H1 (cell line): ENCODE measurements around the gene DDX1. TPM values are rescaled to one million over a fixed set of nuclear protein-coding genes. Genes with fewer than 3 reads are reported as not detected.

Source experiments
- BRCA1 ChIP-seq: IDR thresholded peaks from 2 replicates; pipeline ENCODE4 v1.6.1; 2012; ENCODE audit warnings: low read depth, low read length, improper control_type of control experiment
- FOSL1 ChIP-seq: IDR thresholded peaks from 2 replicates; pipeline ENCODE4 v1.6.1; 2011; ENCODE audit warnings: mild to moderate bottlenecking, low read depth, low read length, moderate library complexity; ENCODE audit not compliant: insufficient read depth
- NANOG ChIP-seq: IDR thresholded peaks from 2 replicates; pipeline ENCODE4 v1.6.1; 2011; ENCODE audit warnings: low read length, low read depth, mild to moderate bottlenecking, inconsistent platforms; ENCODE audit not compliant: insufficient read depth, poor library complexity, severe bottlenecking
- POLR2A ChIP-seq, 2 experiments: IDR thresholded peaks; 1 replicate in 1 of 2; 2 replicates in 1 of 2; pipeline ENCODE4 v1.6.1; 2011; ENCODE audit warnings: low read depth in 2 of 2, low read length in 2 of 2, mild to moderate bottlenecking in 2 of 2; ENCODE audit errors: control extremely low read depth in 1 of 2
- TCF12 ChIP-seq: IDR thresholded peaks from 2 replicates; pipeline ENCODE4 v1.6.1; 2011; ENCODE audit warnings: low read depth, mild to moderate bottlenecking, low read length
- polyA plus RNA-seq, 7 experiments: library from polyadenylated mRNA; depleted of rRNA in 3 of 7; stranded (reverse) in 5 of 7; unstranded in 2 of 7; fragments of >200 nt in 5 of 7; fragments of 200-250 nt in 2 of 7; gene quantifications; 1 replicate in 5 of 7; 2 replicates in 1 of 7; 4 replicates in 1 of 7; pipeline versions ENCODE4 v1.2.1 to v1.2.3, GENCODE V29; 2011 to 2013; ENCODE audit warnings: missing spikeins in 2 of 7, mixed read lengths in 2 of 7
- total RNA-seq: library from RNA; stranded (reverse); fragmentation: NEBNext Ultra II Directional; extraction: Animal tissue kit (Norgen Biotek cat#: 25700); gene quantifications from 2 replicates; pipeline ENCODE4 v1.2.1, GENCODE V29; 2021

DDX1 gene
- total and polyA plus RNA-seq, 2 of the 8 experiments (the other 6 are each of a cell fraction or from before 2014, with no cell fraction given) = 51.1 to 161 TPM

DNA sequence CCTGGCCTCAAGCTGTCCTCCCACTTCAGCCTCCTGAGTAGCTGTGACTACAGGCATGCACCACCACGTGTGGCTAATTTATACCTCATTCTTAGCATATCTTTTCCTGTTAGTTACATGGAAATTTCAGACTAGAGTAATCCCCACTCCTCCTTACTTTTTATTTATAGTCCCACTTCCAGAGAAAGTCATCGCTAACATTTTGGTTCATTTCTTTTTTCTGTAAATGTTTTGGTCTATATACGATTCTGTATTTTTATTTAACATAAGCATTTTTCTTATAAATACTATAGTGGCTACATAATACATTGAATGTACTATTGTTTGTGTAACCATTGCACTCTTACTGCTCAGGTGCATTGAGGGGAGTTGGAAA lies 42.3 kb downstream of the DDX1 start (continued):
- no peak for TF ChIP-seq FOSL1
- TF ChIP-seq TCF12 = no peak
- no peak for TF ChIP-seq POLR2A (IDR thresholded peaks at IDR 0.05; ENCODE audit: control extremely low read depth in 1 of 2, low read depth in 2 of 2, low read length in 2 of 2)
- TF ChIP-seq NANOG = no peak
- TF ChIP-seq BRCA1 = no peak
